Testis (tissue), 3 donors: ENCODE data around the gene MPO. TPM values are rescaled to one million over a fixed set of nuclear protein-coding genes. Genes with fewer than 3 reads are reported as not detected.

Experiments used
- DNase-seq: peaks from one replicate; pipeline ENCODE4 v3.0.0-alpha.2; 2019
- H3K27ac ChIP-seq, 2 donors: fragments of 200-600 bp; sonication (generic); one replicate each; pipeline ENCODE4 v1.5.1; 2019
- H3K27me3 ChIP-seq: fragments of 200-600 bp; sonication (generic); one replicate; pipeline ENCODE4 v1.5.1; 2019
- H3K36me3 ChIP-seq: fragments of 200-600 bp; sonication (generic); one replicate; pipeline ENCODE4 v1.5.1; 2017; ENCODE audit warnings: low read depth; ENCODE audit errors: missing control alignments
- H3K4me1 ChIP-seq: fragments of 200-600 bp; sonication (generic); one replicate; pipeline ENCODE4 v1.5.1; 2019
- H3K4me3 ChIP-seq, 2 donors: fragments of 200-600 bp; sonication (generic); one replicate each; pipeline ENCODE4 v1.5.1; 2017 to 2019
- H3K9me3 ChIP-seq: fragments of 200-600 bp; sonication (generic); one replicate; pipeline ENCODE4 v1.5.1; 2017
- POLR2A ChIP-seq: fragments of 450-650 bp; IDR thresholded peaks from one replicate; pipeline ENCODE4 v1.6.1; 2017; ENCODE audit warnings: antibody characterized with exemption, mild to moderate bottlenecking, moderate library complexity
- WGBS, 2 donors: methylation state at CpG; one replicate each; pipeline ENCODE4 v1.1.5; 2018; 5-methylcytosine and 5-hydroxymethylcytosine counted together
- intact Hi-C: fragments of 100-400 bp; cut with DNase I; formaldehyde crosslinking; loops from one replicate; pipeline ENCODE4 v1.15.1; 2023; ENCODE audit warnings: low total_unique reads
- polyA plus RNA-seq: library from polyadenylated mRNA; stranded (reverse); fragments of 350-450 nt; fragmentation: Illumina TruSeq; extraction: RNeasy Lipid Tissue Mini Kit (QIAGEN cat#74804); gene quantifications from one replicate; pipeline ENCODE4 v1.2.3, GENCODE V29; 2014; ENCODE audit warnings: low read depth, low replicate concordance; ENCODE audit not compliant: insufficient read depth
- total RNA-seq, 2 donors: library from RNA; depleted of rRNA; stranded (reverse); fragments of >200 nt; gene quantifications; one replicate each; pipeline ENCODE4 v1.2.3, GENCODE V29; 2016
- TF ChIP-seq, protein P1 (sequence below), 3 experiments: fragments of 450-650 bp in 2 of 3; fragments of 200-600 bp in 1 of 3; sonication (generic) in 1 of 3; IDR thresholded peaks; one replicate each; pipeline ENCODE4 v1.5.1; 2016 to 2019; ENCODE audit warnings: antibody characterized with exemption in 3 of 3, mild to moderate bottlenecking in 2 of 3, moderate library complexity in 1 of 3

Gene MPO
- total and polyA plus RNA-seq, 3 donors from 2014 or later: 0.87 to 1.1 (median 0.87) TPM

DNA sequence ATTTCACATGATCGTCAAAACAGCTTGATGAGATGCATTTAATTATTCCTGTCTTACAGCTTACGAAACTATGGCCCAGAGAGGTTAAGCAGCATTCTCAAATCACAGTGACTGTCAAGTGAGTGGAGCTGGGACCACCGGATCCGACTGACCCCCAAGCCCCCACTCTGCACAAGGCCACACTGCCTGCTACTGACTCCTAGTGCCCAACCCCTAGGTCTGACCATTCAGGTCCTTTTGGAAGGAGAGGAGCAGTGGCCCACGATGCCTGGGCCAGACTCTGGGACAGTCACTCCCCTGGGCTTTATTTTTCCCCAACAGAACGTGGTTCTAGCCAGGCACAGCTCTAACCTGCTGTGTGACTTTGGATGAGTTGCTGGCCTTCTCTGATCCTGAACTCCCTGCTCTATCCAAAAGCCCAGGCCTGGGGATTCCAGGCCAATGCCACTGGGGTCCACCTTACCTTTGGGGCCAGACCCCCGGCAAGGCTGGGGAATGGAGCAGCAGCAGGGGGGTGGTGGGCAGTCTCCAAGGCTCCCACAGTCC, 38.0 kb upstream of the MPO start:
- WGBS, 2 donors: 83 to 86% methylated on average over 4 to 7 of the region's 7 CpGs
- Histone ChIP-seq H3K4me3 (no peak overlapping the region), H3K9me3 (no peaks in the 10 kb centered on the region), H3K27ac (no peak overlapping the region), H3K36me3 (no peaks in the 10 kb centered on the region), H3K4me1 (no peaks in the 10 kb centered on the region), H3K27me3 (no peaks in the 10 kb centered on the region)
- no peak for DNase-seq
- intact Hi-C loops: no loop called here
- TF ChIP-seq POLR2A: no peak
- TF ChIP-seq, protein P1, sequence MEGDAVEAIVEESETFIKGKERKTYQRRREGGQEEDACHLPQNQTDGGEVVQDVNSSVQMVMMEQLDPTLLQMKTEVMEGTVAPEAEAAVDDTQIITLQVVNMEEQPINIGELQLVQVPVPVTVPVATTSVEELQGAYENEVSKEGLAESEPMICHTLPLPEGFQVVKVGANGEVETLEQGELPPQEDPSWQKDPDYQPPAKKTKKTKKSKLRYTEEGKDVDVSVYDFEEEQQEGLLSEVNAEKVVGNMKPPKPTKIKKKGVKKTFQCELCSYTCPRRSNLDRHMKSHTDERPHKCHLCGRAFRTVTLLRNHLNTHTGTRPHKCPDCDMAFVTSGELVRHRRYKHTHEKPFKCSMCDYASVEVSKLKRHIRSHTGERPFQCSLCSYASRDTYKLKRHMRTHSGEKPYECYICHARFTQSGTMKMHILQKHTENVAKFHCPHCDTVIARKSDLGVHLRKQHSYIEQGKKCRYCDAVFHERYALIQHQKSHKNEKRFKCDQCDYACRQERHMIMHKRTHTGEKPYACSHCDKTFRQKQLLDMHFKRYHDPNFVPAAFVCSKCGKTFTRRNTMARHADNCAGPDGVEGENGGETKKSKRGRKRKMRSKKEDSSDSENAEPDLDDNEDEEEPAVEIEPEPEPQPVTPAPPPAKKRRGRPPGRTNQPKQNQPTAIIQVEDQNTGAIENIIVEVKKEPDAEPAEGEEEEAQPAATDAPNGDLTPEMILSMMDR (IDR thresholded peaks at IDR 0.05): no peak

GRCh38 chr17:58318065-58318481, 37.3 kb upstream of the MPO start:
- TF ChIP-seq, protein P1 (IDR thresholded peaks at IDR 0.05): no peak
- no peak for TF ChIP-seq POLR2A
- Histone ChIP-seq H3K9me3 (no peaks in the 10 kb centered on the region), H3K27ac (no peak overlapping the region), H3K4me3 (no peak overlapping the region), H3K36me3 (no peaks in the 10 kb centered on the region), H3K27me3 (no peaks in the 10 kb centered on the region), H3K4me1 (no peaks in the 10 kb centered on the region)
- intact Hi-C loops: no loop called here
- DNase-seq: no peak
- WGBS, 2 donors: 93 to 95% methylated on average over 9 of the region's 9 CpGs

GRCh38 chr17:58317421-58318064, 36.8 kb upstream of the MPO start:
- Histone ChIP-seq H3K9me3 (no peaks in the 10 kb centered on the region), H3K36me3 (no peaks in the 10 kb centered on the region), H3K4me1 (no peaks in the 10 kb centered on the region), H3K4me3 (no peak overlapping the region), H3K27ac (no peak overlapping the region), H3K27me3 (no peaks in the 10 kb centered on the region)
- 35 to 48% methylated on average over 5 of the region's 5 CpGs for WGBS, 2 donors
- intact Hi-C loops: no loop called here
- DNase-seq: peak; percentile 66
- TF ChIP-seq, protein P1 (IDR thresholded peaks at IDR 0.05): peak in 2 of 3 experiments; percentile 40 to 41
- TF ChIP-seq POLR2A: no peak

DNA sequence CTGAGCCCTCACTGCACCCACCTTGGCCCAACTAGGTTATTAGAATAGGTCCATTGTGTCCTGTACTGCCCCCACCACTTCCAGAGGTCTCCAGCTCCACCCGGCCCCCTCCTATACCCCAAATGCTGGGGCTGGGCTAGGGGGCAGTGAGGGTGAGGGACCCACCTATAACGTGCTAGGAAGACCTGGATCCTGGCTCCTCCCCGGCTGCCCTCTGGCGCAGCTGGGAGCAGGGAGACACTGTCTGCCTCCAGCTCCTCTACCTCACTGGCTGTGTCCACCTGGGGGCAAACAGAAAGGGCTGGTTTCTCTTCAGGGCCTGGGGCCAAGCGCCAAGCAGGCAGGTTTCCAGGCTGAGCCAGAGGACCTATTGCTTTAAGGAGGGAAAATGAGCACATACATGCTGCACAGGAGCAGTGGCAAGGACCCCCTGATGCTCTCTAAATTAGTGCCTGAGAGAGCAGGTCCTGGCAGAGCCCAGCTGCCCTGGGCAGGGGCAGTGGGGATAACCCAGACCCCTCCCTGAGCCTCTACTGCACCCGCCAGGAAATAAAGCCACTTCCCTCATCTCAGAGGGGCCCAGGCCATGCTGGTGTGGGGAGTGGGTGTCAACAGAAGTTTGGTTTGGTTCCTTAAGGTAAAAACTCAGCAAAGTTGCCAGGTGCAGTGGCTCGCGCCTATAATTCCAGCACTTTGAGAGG, 35.7 kb upstream of the MPO start:
- Histone ChIP-seq H3K9me3 (no peaks in the 10 kb centered on the region), H3K4me1 (no peaks in the 10 kb centered on the region), H3K4me3 (no peak overlapping the region), H3K27me3 (no peaks in the 10 kb centered on the region), H3K27ac (no peak overlapping the region), H3K36me3 (no peaks in the 10 kb centered on the region)
- TF ChIP-seq POLR2A: no peak
- TF ChIP-seq, protein P1 (IDR thresholded peaks at IDR 0.05): no peak
- intact Hi-C loops: no loop called here
- DNase-seq: no peak
- WGBS, 2 donors: 92 to 94% methylated on average over 4 to 8 of the region's 8 CpGs
